ENCODE measurements around the gene TTLL9. TPM values are rescaled to one million over a fixed set of nuclear protein-coding genes. Genes with fewer than 3 reads are reported as not detected.
A peak's percentile ranks its signal among the peaks of the same experiment; 100 is the strongest.

Gene TTLL9
- polyA plus RNA-seq, 3 donors = 2.6 to 5.7 (median 5.6) TPM

DNA sequence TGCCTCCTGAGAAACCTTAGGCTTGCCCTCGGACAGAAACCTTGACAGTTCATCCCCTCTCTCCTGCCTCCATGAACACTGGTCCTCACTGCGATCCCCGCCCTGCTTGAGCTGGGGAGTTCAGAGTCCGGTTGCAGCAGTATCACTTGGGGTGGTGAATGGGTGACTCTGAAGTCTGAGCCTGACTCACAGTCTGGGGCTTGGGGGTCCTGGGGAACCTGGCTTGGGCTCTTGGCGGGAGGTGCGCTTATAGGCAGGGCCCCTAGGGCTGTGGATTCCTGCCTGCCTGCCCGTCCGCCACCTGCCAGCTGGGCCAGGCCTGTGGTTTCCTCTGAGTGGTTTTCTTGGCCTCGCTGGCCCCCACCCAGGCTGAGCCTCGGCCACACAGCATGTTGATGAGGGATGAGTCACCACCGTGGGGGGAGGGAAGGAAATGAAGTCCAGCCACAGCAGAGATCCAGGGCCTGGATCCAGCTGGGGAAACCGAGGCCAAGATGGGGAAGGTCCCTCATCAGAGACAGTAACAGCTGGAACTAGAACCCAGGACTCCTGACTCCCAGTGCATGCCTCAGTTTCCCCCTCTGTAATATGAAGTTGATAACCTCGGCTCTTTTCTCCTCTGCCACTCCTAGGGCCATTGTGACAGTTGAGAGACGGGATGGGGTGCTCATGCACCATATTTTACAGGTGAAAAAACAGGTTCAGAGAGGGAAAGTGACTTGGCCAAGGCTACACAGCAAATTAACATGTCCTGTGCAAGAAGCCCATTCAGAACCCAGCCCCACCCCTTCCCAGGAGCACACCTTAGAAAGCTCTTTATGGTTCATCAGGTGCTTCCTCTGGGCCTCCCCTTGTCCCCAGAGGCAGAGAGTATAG, 34.2 kb upstream of the TTLL9 start:
- DNase-seq = no peak

DNA sequence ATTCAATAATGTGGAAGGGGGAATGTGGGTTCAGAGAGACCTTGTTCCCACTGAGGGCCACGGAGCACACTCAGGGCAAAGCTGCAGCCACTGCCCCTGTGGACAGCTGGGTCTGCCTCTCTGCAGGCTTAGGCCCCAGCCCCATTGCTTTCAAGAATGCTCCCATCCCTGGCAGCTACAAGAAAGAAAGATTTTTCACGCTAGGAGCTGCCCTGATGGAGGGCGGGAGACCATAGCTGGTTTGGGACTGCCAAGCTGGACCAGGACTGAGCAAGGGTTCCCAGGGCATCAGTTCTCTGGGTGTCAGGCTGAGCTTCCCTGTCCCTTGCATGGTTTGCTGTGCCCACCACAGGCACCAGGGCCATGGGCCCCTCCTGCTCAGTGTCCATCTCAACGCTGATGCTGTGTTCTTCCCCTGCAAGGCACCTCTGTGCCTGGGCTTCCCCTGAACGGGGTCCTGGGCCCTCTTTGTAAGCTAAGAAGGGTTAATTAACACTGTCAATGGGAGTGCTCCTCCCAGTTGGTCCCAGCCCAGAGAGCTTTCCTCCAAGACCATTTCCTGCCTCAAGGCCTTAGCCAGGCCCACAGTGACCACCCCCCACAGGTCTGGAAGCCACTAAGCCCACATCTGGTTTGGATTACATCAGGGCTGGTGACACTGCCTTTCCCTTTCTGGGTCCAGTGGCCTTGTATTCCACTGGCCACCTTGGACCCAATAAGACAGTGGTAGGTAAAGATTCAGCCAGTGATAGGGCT, 33.4 kb upstream of the TTLL9 start:
- DNase-seq = no peak

DNA sequence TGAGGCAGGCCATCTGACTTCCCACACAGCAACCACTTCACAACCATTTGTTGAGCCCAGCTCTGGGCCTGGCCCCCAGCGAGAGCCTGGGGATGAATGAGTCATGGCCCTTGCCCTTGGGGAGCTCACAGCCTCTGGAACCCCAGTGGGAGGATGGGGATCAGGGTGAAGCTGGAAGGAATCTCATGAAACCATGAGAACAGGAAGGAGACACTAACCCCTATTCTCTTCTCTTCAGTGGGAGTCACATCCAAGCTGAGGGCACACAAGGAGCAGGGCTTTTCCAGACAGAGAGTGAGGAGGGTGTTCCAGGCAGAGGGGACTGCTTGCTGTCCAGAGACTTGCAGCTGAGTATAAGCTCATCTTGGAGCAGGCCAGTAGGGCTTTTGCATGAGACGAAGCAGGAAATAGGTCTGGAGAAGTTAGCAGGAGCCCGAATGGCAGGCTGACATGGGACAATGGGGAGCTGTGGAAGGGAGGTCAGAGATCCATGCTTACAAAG, 32.5 kb upstream of the TTLL9 start:
- no peak for DNase-seq

DNA sequence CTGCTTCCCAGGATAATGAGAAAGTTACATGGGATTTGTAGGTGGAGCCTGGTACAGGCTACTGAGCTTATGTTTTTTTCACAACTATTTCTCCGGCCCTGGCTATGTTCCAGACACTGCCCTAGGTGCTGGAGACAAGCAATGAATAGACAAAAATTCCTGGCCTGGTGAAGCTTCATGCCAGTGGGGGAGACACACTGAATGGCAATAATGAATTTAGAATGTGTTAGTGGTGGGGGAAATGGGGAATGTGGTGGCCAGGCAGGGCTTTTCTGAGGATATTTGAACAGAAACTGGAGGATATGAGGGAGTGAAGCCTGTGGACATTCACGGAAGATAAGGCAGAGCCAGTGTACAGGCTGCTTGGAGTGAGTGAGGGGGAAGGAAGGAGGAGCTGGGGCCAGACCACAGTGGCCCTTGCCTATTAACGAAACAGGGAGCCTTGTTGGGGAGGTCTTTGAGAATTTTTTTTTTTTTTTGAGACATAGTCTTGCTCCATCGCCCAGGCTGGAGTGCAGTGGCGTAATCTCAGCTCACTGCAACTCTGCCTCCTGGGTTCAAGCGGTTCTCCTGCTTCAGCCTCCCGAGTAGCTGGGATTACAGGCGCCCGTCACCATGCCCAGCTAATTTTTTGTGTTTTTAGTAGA, 31.7 kb upstream of the TTLL9 start:
- DNase-seq = no peak

DNA sequence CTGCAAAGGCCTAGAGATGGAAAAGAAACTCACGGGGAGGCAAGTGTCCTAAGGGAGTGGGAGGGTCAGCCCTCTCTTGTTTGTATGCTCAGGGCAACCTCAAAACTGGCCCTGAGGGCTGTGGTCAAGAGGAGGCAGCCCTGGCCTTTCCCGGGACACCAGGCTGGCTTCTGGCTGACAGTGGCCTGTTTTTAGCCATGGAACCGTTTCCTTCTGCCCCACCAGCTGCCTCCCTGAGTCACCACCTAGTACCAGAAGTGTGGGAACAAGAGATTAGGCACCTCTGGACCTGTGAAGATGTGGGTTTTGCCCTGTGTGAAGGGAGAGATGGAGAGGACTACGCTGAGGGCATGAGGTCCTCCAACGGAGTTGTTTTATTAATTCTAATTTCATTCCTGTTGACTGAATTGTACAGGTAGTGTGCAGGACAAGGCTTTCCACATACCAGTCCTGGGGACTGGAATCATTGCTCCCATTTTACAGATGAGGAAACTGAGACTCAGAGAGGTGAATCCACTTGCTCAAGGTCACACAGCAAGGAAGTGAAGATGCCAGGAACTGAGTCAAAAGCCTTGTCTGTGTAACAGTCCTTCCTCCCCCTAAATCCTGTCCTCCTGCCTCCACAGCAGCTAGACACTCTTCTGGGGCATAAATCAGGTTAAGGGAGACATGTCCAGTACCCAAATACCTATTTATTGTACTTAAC, 30.5 kb upstream of the TTLL9 start:
- no peak for DNase-seq

DNA sequence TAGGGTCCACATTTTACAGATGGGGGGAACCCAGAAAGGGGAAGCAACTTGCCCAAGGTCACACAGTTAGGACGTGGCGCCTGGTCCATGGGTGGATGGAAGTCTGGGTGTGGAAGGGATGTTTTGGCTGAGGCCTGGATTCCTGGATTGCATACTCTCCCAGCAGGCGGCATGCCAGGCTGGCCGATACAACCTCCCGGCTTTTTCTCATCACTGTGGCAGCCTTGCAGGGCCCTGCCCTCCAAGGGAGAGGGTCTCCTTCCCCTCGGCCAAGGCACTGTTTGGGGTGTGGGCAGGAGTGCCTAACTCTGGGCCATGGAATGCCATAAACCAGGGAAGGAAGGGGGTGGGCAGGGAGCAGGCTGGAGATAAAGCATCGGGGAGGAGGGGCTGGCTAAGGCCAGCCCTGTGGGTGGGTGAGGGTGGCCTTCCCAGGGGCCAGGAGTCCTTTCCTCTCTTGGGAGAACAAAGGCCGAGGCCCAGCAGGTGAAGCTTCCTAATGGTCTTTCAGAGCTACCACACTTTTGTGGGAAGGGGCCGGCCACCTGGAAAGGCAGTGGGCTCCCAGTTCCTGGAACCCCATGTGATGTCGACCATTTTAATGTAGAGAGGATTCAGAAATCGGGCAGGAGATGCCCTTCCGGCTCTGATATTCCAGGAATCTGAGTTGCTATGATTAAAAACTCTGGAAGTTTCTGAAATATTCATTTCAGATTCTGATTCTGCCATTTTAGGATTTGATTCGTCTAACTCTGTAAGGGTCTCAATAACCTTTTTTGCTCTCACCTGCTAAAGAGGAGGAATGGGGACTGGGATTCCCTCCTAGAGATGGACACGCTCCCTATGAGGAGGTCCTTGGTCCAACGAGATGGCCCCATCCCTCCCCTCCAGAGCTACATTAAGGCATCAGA, 29.3 kb upstream of the TTLL9 start:
- DNase-seq = no peak

DNA sequence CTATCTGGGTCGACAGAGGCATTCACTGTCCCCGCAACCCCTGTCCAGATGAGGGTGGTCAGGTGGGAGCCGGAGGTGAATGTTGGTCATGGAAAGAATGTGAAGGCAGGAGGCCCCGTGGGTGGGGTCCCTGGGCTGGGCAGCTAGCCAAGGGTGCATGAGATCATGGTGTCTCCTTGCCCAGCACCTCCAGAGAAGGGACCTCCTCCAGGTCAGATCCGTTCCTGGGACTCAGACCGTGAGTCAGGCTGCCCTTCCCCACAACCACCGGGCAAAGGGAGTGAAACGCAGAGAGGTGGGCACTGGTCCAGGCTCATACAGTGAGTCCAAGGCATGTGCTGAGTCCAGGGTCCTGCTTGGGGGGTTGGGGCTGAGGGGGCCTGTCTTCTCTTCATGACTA, 28.5 kb upstream of the TTLL9 start:
- DNase-seq = no peak

DNA sequence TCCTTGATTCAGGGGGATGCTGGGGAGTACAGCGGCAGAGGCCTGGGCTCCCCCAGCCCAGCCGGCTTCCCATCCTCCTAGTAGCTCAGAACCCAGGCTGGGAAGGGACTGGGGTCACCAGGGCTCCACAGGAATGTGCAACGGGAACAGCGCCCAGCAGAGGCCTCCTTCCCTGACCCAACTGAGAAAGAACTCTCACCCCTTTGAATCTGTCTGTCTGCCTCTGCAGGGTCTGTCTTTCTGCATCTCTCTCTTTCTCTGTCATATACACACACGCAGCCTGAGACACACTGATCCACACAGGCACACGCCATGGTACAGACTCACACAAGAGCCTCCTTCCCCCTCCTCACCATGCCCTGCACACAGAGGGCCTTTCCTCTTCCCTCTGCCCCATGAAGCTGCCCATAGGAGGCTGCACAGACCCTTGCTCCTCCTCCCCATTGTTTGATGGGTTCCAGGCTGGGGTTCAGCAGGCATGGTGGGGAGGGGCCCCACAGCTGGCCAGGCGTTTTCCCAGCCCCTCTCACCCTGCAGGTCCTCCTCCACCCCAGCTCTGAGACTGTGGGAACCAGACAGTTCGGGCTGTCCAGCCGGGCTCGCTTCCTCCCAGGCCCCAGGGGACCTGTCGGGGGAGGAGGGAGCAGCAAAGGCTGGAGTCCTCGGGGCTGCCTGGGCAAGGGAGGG, 27.8 kb upstream of the TTLL9 start:
- DNase-seq = peak; percentile 80

DNA sequence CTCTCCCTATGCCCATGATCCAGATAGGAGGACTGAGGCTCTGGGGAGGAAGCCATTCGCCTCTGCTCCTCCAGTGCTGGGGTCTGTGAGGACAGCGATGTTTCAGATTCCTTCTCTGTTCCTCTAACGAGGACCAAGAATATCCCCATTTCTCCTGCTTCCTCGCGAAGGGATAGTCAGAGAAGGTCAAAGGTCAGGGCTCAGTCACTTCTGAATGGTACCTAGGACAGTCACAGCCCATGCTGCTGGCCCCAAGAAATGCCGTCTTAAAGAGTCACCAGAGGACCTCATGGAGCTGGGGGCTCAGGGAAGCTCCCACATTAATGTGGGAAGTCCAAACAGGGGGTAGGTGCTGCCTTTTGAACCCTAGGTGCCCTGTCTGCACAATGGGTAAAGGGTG, 27.1 kb upstream of the TTLL9 start:
- no peak for DNase-seq

DNA sequence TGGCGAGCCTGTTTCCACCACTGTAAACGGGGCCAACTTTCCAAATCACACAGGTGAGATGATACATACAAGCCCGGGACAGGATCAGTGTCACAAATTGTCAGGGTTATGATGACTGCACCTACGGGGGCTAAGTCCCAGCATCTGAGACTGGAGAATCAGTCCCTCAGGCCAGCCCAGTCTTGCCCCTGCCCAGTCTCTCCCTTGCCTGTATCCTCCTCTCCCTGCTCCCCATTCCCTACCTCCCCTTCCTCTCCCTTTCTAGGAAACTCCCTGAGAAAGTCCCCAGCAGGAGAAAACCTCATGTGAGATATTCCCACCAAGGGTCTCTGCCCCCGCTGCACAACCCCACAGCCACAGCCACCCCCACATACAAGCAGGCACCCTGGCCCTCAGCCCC, 26.6 kb upstream of the TTLL9 start:
- DNase-seq = no peak

DNA sequence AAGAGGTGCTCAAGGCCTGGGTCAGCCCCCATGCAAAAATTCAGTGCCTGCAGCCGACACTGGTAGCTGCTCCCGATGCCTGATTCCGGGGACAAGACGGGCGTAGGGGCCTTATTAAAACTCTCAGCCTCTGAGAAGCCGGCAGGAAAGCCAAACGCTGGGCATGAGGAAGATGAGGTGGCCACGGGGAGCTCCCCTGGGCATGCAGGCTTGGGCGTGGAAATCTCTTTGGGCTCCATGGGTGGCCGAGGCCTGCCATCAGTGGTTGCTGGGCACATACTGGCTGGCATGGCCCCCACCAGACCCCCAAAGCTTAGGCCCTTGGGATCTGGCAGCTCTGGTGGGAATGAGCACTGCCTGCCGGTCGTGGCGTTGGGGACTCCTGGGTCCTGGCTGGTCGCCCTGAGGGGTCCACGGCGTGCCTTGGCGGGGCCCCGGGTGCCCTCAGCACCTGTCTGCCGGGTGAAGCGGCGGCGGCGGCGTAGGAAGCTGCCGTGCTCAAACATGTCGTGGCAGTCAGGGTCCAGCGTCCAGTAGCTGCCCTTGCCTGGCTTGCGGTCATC, 25.6 kb upstream of the TTLL9 start:
- DNase-seq = no peak

DNA sequence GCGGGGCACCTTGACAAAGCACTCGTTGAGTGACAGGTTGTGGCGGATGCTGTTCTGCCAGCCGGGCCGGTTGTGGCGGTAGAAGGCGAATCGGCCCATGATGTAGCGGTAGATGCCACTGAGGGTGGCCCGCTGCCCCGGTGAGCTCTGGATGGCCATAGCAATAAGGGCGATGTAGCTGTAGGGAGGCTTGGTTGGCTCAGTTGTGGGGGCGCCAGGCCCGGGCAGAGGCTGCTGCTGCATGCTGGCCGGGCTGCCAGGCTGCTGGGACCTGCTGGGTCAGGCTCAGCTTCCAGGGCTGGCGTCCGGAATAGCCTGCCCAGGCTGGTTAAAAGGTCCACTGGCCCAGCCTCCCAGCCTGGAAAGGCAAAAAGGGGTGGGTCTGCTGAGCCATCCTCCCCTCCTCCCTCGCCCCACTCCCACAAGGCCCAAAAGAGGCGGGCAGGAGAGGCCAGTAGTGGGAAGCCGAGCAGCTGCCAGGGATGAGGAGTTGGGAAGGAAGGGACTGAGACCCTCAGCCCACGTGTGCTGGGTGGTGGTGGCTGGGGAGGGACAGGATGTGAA, 25.1 kb upstream of the TTLL9 start, which contains the start of gene FOXS1:
FOXS1 (minus strand) TSS at position 305 of the 564 bp plus-strand sequence; CDS start at position 243, 62 bp downstream.
- DNase-seq = peak; percentile 78

DNA sequence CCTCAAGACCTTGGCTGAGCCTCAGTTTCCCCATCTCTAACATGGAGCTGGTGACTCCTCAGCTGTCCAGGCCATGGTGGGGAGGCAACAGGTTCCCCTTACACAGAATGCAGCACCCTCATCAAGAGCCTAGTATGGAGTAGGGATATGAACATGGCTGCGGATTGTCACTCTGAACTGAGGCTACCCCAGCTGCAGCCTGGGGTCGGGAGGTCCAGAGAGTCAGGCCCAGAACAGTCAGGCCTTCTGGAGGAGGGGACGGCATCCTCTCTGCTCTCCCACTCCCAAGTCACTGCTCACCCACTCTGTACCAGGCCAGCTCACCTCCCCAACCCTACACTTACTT, 23.7 kb upstream of the TTLL9 start:
- no peak for DNase-seq

DNA sequence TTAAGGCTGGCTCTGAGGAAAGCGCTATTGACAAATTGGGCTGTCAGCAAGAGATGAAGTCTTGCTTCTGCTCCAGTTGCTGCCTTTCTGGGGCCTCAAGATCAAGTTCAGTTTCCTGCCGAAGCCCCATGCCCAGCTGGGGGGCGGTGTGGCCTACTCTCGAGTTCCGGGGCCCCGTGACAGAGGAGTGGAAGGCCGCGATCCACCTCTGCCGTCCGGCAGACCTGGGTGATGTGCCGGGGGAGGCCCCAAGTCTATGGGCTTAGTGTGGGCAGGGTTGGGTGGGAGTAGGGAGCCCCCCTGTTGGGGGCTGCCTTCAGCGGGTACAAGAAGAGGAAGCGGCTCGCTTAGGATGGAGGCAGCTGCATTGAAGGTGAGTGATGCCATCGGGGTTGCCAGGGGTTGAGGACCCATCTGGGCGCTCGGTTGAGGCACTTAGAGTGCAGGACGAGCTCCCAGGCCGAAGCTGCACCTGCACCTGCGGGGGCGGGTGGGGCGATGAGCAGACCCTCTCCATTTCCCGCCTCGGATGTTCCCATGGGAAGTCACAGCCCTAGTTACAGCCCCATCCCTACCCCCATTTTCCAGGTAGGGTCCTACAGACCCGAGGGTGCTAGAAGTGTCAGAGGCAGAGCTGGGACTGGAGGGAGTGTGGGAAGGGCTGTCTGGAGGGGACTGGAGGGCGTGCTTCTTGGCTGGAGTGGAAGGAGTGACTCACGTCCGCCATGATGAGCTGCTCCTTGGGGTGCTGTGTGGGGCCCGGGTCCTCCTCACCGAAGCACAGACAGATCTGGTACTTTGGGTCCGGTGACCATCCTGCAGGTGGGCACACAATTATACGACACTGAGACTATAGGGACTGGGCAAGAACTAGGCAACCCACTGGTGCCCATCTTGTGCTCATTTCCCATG, 22.1 kb upstream of the TTLL9 start:
- DNase-seq = no peak

DNA sequence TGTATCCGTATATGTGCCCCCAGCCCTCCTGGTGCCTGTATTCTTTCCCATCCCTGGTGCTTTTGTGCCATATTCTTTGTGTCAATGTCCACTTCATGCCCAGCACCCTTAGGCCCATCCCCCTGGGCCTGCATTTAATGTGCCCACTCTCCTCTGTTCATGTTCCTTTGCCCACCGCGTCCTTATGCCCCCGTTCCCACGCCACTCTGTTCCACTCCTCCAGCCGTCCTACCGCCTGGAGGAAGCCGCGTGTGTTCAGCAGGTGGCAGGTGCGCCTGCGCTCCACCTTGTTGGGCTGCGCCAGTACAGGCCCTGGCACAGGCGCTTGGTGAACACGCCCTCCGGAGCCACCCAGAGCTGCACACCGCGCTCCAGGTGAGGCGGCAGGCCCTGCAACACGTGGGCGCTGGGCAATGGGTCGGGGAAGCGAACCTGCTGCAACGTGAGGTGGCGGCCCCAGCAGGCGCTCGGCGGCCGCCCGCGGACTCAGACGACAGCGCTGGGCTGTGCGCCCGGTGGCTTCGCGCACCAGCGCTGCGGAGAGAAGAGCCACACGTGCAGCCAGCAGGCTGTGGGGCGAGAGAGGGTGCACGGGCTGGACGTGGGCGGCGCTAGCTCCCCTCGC, 21.0 kb upstream of the TTLL9 start:
- no peak for DNase-seq

DNA sequence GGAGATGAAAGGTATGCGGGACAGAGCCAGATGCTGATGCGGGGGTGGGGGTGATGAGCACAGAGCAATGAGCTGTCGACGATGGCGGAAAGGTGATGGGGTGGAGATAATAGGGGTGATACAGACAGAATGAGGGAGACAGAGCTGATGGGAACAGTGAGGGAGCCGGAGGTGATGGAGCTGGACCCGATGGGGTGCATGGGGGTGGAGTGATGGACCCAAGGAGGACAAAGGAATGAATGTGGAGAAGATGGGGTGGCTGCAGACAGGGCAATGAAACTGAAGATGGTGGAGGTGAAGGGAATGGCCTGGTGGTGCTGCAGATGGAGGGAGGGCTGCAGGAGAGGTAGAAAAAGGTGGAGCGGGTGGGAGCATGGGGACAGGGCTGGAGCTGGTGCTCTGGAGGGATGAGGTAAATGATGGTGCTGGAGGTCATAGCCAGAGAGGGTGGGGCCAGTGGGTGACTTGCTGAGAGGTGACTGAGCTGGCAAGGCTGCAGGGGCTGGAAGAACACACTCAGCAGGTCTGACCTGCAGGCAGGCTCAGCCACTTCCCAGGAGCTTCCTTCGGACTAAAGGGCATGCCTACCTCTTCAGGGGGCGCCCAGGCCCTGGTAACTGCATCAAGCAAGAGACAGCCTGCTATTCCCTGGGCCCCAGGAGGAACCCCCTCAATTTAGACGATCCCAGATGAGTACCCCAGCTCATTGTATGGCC, 19.0 kb upstream of the TTLL9 start:
- DNase-seq = no peak

DNA sequence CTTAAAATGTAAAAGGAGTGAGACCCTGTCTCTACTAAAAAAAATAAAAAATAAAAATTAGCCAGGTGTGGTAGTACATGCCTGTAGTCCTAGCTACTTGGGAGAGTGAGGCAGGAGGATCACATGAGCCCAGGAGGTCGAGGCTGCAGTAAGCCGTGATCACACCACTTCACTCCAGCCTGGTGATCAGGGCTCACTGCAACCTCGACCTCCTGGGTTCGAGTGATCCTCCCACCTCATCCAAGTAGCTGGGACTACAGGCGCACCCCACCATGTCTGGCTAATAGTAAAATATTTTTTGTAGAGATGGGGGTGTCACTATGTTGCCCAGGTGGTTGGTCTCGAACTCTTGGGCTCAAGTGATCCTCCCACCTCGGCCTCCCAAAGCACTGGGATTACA, 17.0 kb upstream of the TTLL9 start:
- no peak for DNase-seq
